ENCODE data around the gene CNTN1.

Gene CNTN1

DNA sequence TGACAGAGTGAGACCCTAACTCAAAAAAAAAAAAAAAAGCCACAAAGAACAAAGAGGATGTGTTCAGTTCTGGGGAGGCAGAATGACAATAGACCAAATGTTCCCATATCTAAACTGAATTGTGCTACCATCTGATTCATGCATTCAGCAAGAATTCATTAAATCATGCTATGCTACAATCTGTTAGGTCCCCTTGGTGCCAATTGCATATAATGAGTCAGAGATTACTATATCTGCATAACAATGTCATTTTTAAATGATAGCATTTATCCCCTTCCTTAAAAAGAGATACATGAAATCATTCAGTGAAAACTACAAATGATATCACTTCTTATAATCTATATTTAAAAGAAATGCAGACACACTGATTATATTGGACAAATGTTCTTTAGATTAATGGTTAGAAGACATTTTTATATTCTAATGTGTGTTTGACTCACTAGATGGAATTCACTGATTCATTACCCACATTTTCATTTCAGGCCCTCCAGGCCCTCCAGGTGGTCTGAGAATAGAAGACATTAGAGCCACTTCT, 288.3 kb downstream of the CNTN1 start:
- Histone ChIP-seq H3K4me3 (ENCODE audit: low read length) (no peak overlapping the region), H3K4me2 (ENCODE audit: low read length) (no peak overlapping the region), H3K36me3 (ENCODE audit: insufficient read depth, low read length) (no peaks in the 10 kb centered on the region), H3K4me1 (ENCODE audit: control insufficient read depth, insufficient read depth, low read length) (no peaks in the 10 kb centered on the region), H3K9me3 (replicated peaks; ENCODE audit: low read length) (no peaks in the 10 kb centered on the region), H3K27me3 (ENCODE audit: control insufficient read depth, insufficient read depth, low read length) (no peaks in the 10 kb centered on the region), H3K9ac (ENCODE audit: low read depth, low read length) (no peak overlapping the region)

DNA sequence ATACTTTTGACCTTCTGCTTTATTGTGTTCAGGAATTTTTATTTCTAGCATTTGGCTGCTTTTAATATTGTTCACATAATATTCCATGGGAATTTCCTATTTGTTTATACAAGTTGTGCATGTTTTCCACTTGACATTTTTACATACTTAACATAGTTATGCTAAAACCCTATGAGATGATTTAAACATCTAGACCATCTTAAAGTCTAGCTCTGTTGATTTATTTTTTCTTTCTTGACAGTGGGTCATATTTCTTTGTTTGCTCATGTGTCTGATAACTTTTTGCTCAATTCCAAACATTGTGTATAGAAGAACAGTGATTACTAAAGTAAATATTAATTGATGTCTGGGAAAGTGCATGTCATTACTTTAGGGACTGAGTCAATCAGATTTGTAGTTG, 293.8 kb downstream of the CNTN1 start:
- Histone ChIP-seq H3K4me3 (ENCODE audit: low read length) (no peak overlapping the region), H3K9ac (ENCODE audit: low read depth, low read length) (no peak overlapping the region), H3K36me3 (ENCODE audit: insufficient read depth, low read length) (no peaks in the 10 kb centered on the region), H3K27me3 (ENCODE audit: control insufficient read depth, insufficient read depth, low read length) (no peaks in the 10 kb centered on the region), H3K4me2 (ENCODE audit: low read length) (no peak overlapping the region), H3K4me1 (ENCODE audit: control insufficient read depth, insufficient read depth, low read length) (no peaks in the 10 kb centered on the region), H3K9me3 (replicated peaks; ENCODE audit: low read length) (no peaks in the 10 kb centered on the region)

DNA sequence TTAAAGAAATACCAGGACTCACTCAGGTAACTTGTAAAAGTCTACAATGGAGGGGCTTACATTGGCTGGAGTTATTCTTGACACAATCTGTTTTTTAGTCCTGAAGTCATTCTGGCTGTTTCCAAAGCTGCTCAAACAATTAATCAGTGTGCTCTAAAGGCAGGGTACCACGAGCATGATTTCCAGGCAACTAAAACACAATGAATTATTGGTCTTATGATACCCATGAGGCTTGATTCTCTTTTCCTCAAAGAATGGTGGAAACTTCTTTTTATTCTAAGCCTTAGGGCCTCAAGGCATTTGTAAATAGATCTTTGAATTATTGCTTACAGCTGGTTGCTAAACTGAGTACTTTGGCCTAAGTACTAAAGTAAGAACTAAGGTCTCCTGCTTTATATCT, 296.1 kb downstream of the CNTN1 start:
- H3K9me3 ChIP-seq (replicated peaks; ENCODE audit: low read length), result no peaks in the 10 kb centered on the region
- no peak overlapping the region for H3K9ac ChIP-seq (ENCODE audit: low read depth, low read length)
- H3K27me3 ChIP-seq (ENCODE audit: control insufficient read depth, insufficient read depth, low read length), result no peaks in the 10 kb centered on the region
- H3K4me3 ChIP-seq (ENCODE audit: low read length), result no peak overlapping the region
- H3K36me3 ChIP-seq (ENCODE audit: insufficient read depth, low read length), result no peaks in the 10 kb centered on the region
- no peak overlapping the region for H3K4me2 ChIP-seq (ENCODE audit: low read length)
- H3K4me1 ChIP-seq (ENCODE audit: control insufficient read depth, insufficient read depth, low read length), result no peaks in the 10 kb centered on the region

DNA sequence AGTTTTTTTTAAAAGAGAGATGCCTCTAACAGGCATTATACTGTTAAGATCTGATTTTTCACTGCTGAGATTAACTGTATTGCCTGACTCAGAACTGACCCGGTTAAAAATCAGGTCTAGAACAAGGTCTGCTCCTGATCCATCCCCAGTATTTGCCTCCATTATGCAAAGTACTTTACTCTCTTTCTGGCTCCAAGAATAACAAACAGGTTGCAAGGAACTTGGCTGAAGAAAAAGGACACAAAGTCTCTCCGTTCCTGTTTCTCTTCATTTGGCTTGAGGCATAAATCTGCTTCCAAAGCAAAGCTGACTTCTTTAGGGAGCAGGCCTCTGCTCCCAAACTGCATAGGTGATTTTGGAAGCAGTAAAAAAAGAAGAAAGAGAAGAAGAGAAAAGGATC, 296.6 kb downstream of the CNTN1 start:
- no peaks in the 10 kb centered on the region for H3K9me3 ChIP-seq (replicated peaks; ENCODE audit: low read length)
- no peak overlapping the region for H3K4me2 ChIP-seq (ENCODE audit: low read length)
- no peaks in the 10 kb centered on the region for H3K27me3 ChIP-seq (ENCODE audit: control insufficient read depth, insufficient read depth, low read length)
- no peak overlapping the region for H3K4me3 ChIP-seq (ENCODE audit: low read length)
- H3K4me1 ChIP-seq (ENCODE audit: control insufficient read depth, insufficient read depth, low read length), result no peaks in the 10 kb centered on the region
- no peak overlapping the region for H3K9ac ChIP-seq (ENCODE audit: low read depth, low read length)
- H3K36me3 ChIP-seq (ENCODE audit: insufficient read depth, low read length), result no peaks in the 10 kb centered on the region

DNA sequence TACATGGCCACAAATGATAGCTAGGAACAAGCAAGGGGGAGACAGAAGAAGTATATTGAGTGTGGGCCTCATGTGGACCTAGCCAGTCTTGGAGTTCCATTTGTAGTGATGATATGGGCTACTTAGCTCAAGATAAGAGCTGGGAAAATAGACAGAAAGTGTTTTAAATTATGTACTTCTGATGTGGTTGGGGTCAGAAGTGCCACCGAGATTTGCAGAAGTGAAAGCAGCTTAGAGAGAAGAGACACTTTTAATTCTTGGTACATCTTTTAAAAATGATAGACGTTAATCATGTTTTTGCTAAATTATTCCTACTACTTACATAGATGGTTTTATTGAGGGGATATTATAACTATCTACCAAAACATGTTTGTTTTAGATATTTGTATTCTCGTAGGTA, 297.5 kb downstream of the CNTN1 start:
- no peak overlapping the region for H3K4me2 ChIP-seq (ENCODE audit: low read length)
- H3K9ac ChIP-seq (ENCODE audit: low read depth, low read length), result no peak overlapping the region
- H3K36me3 ChIP-seq (ENCODE audit: insufficient read depth, low read length), result no peaks in the 10 kb centered on the region
- H3K27me3 ChIP-seq (ENCODE audit: control insufficient read depth, insufficient read depth, low read length), result no peaks in the 10 kb centered on the region
- H3K4me1 ChIP-seq (ENCODE audit: control insufficient read depth, insufficient read depth, low read length), result no peaks in the 10 kb centered on the region
- no peak overlapping the region for H3K4me3 ChIP-seq (ENCODE audit: low read length)
- H3K9me3 ChIP-seq (replicated peaks; ENCODE audit: low read length), result no peaks in the 10 kb centered on the region

DNA sequence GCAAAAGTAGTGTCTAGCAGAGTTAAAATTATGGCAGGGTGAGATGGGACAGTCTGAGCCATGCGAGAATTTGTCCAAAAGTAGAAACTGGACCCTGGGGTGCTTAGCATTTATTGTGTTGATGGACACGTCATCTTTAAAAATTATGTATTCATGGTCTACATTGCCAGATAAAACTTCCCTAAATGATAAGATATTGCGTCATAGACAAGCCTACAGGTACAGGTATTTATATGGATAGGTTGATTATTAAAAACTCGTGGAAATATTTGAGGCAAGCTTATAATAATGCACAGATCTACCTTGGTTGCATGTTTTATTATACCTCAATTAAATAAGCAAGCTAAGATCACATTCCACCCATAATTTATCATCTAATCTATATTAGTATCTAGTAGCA, 299.9 kb downstream of the CNTN1 start:
- H3K9ac ChIP-seq (ENCODE audit: low read depth, low read length), result no peak overlapping the region
- H3K36me3 ChIP-seq (ENCODE audit: insufficient read depth, low read length), result no peaks in the 10 kb centered on the region
- H3K4me3 ChIP-seq (ENCODE audit: low read length), result no peak overlapping the region
- no peaks in the 10 kb centered on the region for H3K27me3 ChIP-seq (ENCODE audit: control insufficient read depth, insufficient read depth, low read length)
- no peak overlapping the region for H3K4me2 ChIP-seq (ENCODE audit: low read length)
- H3K4me1 ChIP-seq (ENCODE audit: control insufficient read depth, insufficient read depth, low read length), result no peaks in the 10 kb centered on the region
- H3K9me3 ChIP-seq (replicated peaks; ENCODE audit: low read length), result no peaks in the 10 kb centered on the region

DNA sequence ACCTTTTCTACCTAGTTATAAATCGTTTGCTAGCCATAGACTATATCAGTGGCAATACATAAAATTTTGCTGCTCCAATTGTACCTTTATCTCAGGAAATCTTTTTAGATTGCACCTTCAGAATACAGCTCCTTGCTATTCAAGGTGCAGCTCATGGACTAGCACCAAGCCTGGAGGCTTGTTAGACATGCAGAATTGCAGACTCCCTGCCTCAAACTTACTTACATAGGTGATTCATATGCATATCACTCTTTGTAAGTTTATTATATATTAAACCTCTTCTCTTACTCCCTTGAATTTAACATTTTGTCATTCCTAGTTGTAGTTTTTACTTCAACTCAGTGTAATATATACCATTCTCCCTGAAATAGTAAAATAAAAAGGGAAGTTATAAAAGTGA, 300.4 kb downstream of the CNTN1 start:
- Histone ChIP-seq H3K9ac (ENCODE audit: low read depth, low read length) (no peak overlapping the region), H3K4me3 (ENCODE audit: low read length) (no peak overlapping the region), H3K36me3 (ENCODE audit: insufficient read depth, low read length) (no peaks in the 10 kb centered on the region), H3K9me3 (replicated peaks; ENCODE audit: low read length) (no peaks in the 10 kb centered on the region), H3K4me1 (ENCODE audit: control insufficient read depth, insufficient read depth, low read length) (no peaks in the 10 kb centered on the region), H3K4me2 (ENCODE audit: low read length) (no peak overlapping the region), H3K27me3 (ENCODE audit: control insufficient read depth, insufficient read depth, low read length) (no peaks in the 10 kb centered on the region)

DNA sequence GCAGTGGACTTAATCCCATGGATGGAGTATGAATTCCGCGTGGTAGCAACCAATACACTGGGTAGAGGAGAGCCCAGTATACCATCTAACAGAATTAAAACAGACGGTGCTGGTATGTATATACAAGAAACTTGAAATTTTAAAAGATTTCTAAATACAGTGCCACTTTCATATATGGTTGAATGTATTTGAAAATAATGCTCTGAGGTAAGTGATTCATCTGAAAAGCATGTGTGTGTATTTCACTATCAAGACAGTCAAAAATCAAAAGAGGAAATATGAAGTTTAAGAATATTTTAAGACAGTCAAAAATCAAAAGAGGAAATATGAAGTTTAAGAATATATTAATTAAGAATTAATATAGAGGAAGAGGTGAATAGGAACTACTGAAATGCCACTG, 300.9 kb downstream of the CNTN1 start:
- no peaks in the 10 kb centered on the region for H3K27me3 ChIP-seq (ENCODE audit: control insufficient read depth, insufficient read depth, low read length)
- H3K9ac ChIP-seq (ENCODE audit: low read depth, low read length), result no peak overlapping the region
- no peaks in the 10 kb centered on the region for H3K4me1 ChIP-seq (ENCODE audit: control insufficient read depth, insufficient read depth, low read length)
- H3K9me3 ChIP-seq (replicated peaks; ENCODE audit: low read length), result no peaks in the 10 kb centered on the region
- no peak overlapping the region for H3K4me2 ChIP-seq (ENCODE audit: low read length)
- no peak overlapping the region for H3K4me3 ChIP-seq (ENCODE audit: low read length)
- H3K36me3 ChIP-seq (ENCODE audit: insufficient read depth, low read length), result no peaks in the 10 kb centered on the region

DNA sequence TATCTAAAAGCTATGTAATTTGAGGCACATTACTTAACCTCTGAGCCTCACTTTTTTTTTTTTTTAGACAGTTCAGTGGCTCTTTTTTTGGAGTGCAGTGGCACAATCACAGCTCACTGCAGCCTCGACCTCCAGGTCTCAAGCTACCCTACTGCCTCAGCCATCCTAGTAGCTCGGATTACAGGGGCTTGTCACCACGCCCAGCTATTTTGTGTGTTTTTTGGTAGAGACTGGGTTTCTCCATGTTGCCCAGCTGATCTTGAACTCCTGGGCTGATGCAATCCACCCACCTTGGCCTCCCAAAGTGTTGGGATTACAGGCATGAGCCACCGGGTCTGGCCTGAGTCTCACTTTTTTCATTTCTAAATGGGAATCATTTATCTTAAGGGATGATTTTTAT, 303.9 kb downstream of the CNTN1 start:
- Histone ChIP-seq H3K4me3 (ENCODE audit: low read length) (no peak overlapping the region), H3K36me3 (ENCODE audit: insufficient read depth, low read length) (no peaks in the 10 kb centered on the region), H3K9ac (ENCODE audit: low read depth, low read length) (no peak overlapping the region), H3K4me2 (ENCODE audit: low read length) (no peak overlapping the region), H3K9me3 (replicated peaks; ENCODE audit: low read length) (no peaks in the 10 kb centered on the region), H3K27me3 (ENCODE audit: control insufficient read depth, insufficient read depth, low read length) (no peaks in the 10 kb centered on the region), H3K4me1 (ENCODE audit: control insufficient read depth, insufficient read depth, low read length) (no peaks in the 10 kb centered on the region)

DNA sequence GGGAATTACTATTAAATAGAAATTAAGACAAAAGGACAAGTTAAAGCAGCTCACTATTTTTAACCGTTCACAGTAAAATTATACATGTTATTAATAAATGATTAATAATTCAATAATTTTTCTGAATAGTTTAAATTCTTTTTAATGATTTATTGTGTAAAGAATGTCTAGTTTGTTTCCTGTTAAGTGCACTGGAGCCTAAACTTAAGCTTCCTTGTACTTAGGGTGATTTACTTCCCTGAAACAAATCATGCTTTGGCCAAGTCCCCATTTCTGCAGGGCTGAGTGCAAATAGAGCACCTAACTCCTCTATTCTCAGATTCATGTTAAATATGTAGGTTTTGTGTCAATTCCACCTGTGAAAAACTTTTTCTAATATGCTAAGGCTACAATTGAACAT, 307.0 kb downstream of the CNTN1 start:
- no peaks in the 10 kb centered on the region for H3K4me1 ChIP-seq (ENCODE audit: control insufficient read depth, insufficient read depth, low read length)

DNA sequence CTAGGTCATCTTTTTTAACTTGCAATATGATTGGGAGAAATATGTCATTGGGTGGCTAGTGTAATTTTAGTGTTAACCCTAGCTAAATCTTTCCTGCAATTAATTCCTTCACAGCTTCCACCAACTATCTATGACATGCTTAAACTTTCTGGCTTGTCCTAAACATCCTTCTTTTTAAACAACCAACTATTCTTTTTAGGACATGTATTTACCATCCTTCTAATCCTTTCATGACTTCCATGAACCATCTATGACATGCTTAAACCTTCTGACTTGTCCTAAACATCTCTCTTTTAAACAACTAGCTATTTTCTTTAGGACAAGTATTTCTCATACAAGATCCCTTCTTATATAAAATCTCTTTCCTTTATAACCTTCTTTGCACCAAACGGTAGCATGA, 316.2 kb downstream of the CNTN1 start:
- Histone ChIP-seq H3K9ac (ENCODE audit: low read depth, low read length) (no peak overlapping the region), H3K27me3 (ENCODE audit: control insufficient read depth, insufficient read depth, low read length) (no peaks in the 10 kb centered on the region), H3K4me1 (ENCODE audit: control insufficient read depth, insufficient read depth, low read length) (no peaks in the 10 kb centered on the region), H3K9me3 (replicated peaks; ENCODE audit: low read length) (peaks cover 58% of the 10 kb centered on the region), H3K36me3 (ENCODE audit: insufficient read depth, low read length) (no peaks in the 10 kb centered on the region), H3K4me2 (ENCODE audit: low read length) (no peak overlapping the region), H3K4me3 (ENCODE audit: low read length) (no peak overlapping the region)

More for the DNA sequence above, 307.0 kb downstream of the CNTN1 start:
- Histone ChIP-seq H3K27me3 (ENCODE audit: control insufficient read depth, insufficient read depth, low read length) (no peaks in the 10 kb centered on the region), H3K4me3 (ENCODE audit: low read length) (no peak overlapping the region), H3K4me2 (ENCODE audit: low read length) (no peak overlapping the region), H3K9ac (ENCODE audit: low read depth, low read length) (no peak overlapping the region), H3K36me3 (ENCODE audit: insufficient read depth, low read length) (no peaks in the 10 kb centered on the region), H3K9me3 (replicated peaks; ENCODE audit: low read length) (no peaks in the 10 kb centered on the region)

DNA sequence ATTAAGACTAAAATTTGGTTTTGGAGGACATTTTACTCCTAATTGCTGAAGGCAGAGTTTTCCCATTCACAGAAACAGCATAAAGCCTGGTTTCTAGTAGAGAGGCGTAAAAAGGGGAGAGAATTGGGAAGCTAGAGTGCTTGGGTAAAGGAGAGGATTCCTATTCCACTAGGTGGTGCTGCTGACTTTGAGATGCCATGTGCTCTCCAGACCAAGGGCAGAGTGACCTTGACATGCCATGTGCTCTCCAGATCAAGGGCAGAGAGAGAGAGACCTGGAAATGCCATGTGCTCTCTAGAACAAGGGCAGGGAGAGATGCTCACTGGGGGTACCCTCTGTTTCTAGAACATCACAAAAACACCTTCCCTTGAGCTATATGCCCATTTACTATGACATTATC, 319.7 kb downstream of the CNTN1 start:
- Histone ChIP-seq H3K4me2 (ENCODE audit: low read length) (no peak overlapping the region), H3K9me3 (replicated peaks; ENCODE audit: low read length) (peaks cover 51% of the 10 kb centered on the region), H3K36me3 (ENCODE audit: insufficient read depth, low read length) (no peaks in the 10 kb centered on the region), H3K4me3 (ENCODE audit: low read length) (no peak overlapping the region), H3K4me1 (ENCODE audit: control insufficient read depth, insufficient read depth, low read length) (peaks cover 6% of the 10 kb centered on the region), H3K27me3 (ENCODE audit: control insufficient read depth, insufficient read depth, low read length) (peaks cover 12% of the 10 kb centered on the region), H3K9ac (ENCODE audit: low read depth, low read length) (no peak overlapping the region)
